Activated naive CD4-positive, alpha-beta T cell treated with anti-CD3 and anti-CD28 coated beads, Interleukin-2, amount 50 U/mL, for 72 hours (primary cell): ENCODE results near the gene MED13. TPM values are rescaled to one million over a fixed set of nuclear protein-coding genes. Genes with fewer than 3 reads are reported as not detected.
"Not testable (repeated sequence)": the region's sequence is repeated elsewhere in the genome, so short reads cannot be mapped to it uniquely, and the experiment has no call there.

ENCODE experiments used
- ATAC-seq, 2 donors: fragments of 150-1000 bp; cut with Tn5 transposase; 2 replicates each; pipeline ENCODE4 v1.10.0; 2021; ENCODE audit warnings: mild to moderate bottlenecking in 2 of 2, moderate library complexity in 2 of 2
- DNase-seq, 2 donors: peaks; one replicate each; pipeline ENCODE4 v3.0.0; 2021 to 2022; ENCODE audit warnings: low spot score in 2 of 2
- H3K27ac Mint-ChIP-seq, 2 donors: one replicate each; pipeline ENCODE4 v1.8.0; 2022; ENCODE audit warnings: mild to moderate bottlenecking in 2 of 2, mixed read lengths in 2 of 2
- H3K36me3 Mint-ChIP-seq, 2 donors: one replicate each; pipeline ENCODE4 v1.8.0; 2022; ENCODE audit warnings: mixed read lengths in 2 of 2
- H3K9me3 Mint-ChIP-seq, 2 donors: one replicate each; pipeline ENCODE4 v1.8.0; 2022; ENCODE audit warnings: mixed read lengths in 2 of 2
- total RNA-seq, 2 donors: library from RNA; stranded (reverse); gene quantifications; one replicate each; pipeline ENCODE4 v1.2.3, GENCODE V29; 2022

The MED13 gene
- total RNA-seq, 2 donors from 2014 or later = 45.9 to 56.6 TPM

GRCh38 chr17:61926826-61927207 lies 138.3 kb downstream of the MED13 start:
- DNase-seq (no peak), ATAC-seq (no peak)
- peaks cover 0 to 3% of the 10 kb centered on the region in 2 donors for H3K9me3 Mint-ChIP-seq
- H3K27ac Mint-ChIP-seq = peak overlapping the region; percentile 93 to 99
- peaks cover 9 to 18% of the 10 kb centered on the region in 2 donors for H3K36me3 Mint-ChIP-seq

GRCh38 chr17:61915162-61915561 lies 149.9 kb downstream of the MED13 start:
- H3K9me3 Mint-ChIP-seq, DNase-seq, ATAC-seq, H3K27ac Mint-ChIP-seq: not testable (repeated sequence)
- H3K36me3 Mint-ChIP-seq = peaks cover 11 to 30% of the 10 kb centered on the region in 2 donors

- ATAC-seq (no peak), DNase-seq (no peak)
- peaks cover 14 to 29% of the 10 kb centered on the region in 2 donors for H3K36me3 Mint-ChIP-seq
- no peaks in the 10 kb centered on the region for H3K9me3 Mint-ChIP-seq
- no peak overlapping the region for H3K27ac Mint-ChIP-seq
Measured at GRCh38 chr17:61908292-61909037, 156.6 kb downstream of the MED13 start.

- Mint-ChIP-seq H3K9me3 (no peaks in the 10 kb centered on the region), H3K36me3 (peaks cover 14 to 34% of the 10 kb centered on the region in 2 donors), H3K27ac (no peak overlapping the region)
- ATAC-seq = no peak
- no peak for DNase-seq
Measured at GRCh38 chr17:61907361-61907760, 157.7 kb downstream of the MED13 start.

- H3K9me3 Mint-ChIP-seq = no peaks in the 10 kb centered on the region
- peaks cover 7 to 28% of the 10 kb centered on the region in 2 donors for H3K36me3 Mint-ChIP-seq
- no peak for DNase-seq
- H3K27ac Mint-ChIP-seq = no peak overlapping the region
- peak in 1 of 2 donors; percentile 78 for ATAC-seq
Measured at GRCh38 chr17:61904094-61904710, 160.9 kb downstream of the MED13 start.

GRCh38 chr17:61903251-61903650 lies 161.8 kb downstream of the MED13 start:
- peaks cover 7 to 28% of the 10 kb centered on the region in 2 donors for H3K36me3 Mint-ChIP-seq
- H3K27ac Mint-ChIP-seq = no peak overlapping the region
- H3K9me3 Mint-ChIP-seq = no peaks in the 10 kb centered on the region
- ATAC-seq (no peak), DNase-seq (no peak)

GRCh38 chr17:61897548-61898180 lies 167.4 kb downstream of the MED13 start:
- H3K36me3 Mint-ChIP-seq = peaks cover 0 to 13% of the 10 kb centered on the region in 2 donors
- DNase-seq = no peak
- no peak overlapping the region for H3K27ac Mint-ChIP-seq
- no peaks in the 10 kb centered on the region for H3K9me3 Mint-ChIP-seq
- ATAC-seq = no peak

- H3K9me3 Mint-ChIP-seq = no peaks in the 10 kb centered on the region
- ATAC-seq (no peak), DNase-seq (no peak)
- H3K36me3 Mint-ChIP-seq = peaks cover 0 to 5% of the 10 kb centered on the region in 2 donors
- H3K27ac Mint-ChIP-seq = peak overlapping the region in 1 of 2 donors; percentile 85
Measured at GRCh38 chr17:61895391-61895790, 169.7 kb downstream of the MED13 start.

GRCh38 chr17:61894310-61894709 lies 170.8 kb downstream of the MED13 start:
- H3K9me3 Mint-ChIP-seq, H3K36me3 Mint-ChIP-seq, DNase-seq, ATAC-seq, H3K27ac Mint-ChIP-seq: not testable (repeated sequence)

Other genes with a start within 250 kb of the MED13 start
- 10 to 100 TPM; 24.1 to 24.3 TPM for gene BRIP1, start 201.8 kb downstream of the MED13 start, total RNA-seq
- 10 to 100 TPM; 31.4 to 37.2 TPM for gene INTS2, start 137.3 kb downstream of the MED13 start, total RNA-seq